ENCODE data around the gene SPATA45.
A peak's percentile ranks its signal among the peaks of the same experiment; 100 is the strongest.

GRCh38 chr1:212782422-212783154, 64.9 kb downstream of the SPATA45 start:
- peak; percentile 75 for TF ChIP-seq CTCF (conservative IDR thresholded peaks at IDR 0.05; ENCODE audit: low read length)
- no peak for TF ChIP-seq EZH2phosphoT487 (IDR thresholded peaks at IDR 0.05; ENCODE audit: borderline replicate concordance)

All from Loucy (cell line).